ENCODE data around the gene ADAMTS16.

The ADAMTS16 gene

GRCh38 chr5:5183933-5184332, 43.8 kb downstream of the ADAMTS16 start:
- DNase-seq (ENCODE audit: low read depth) = no peak
- no peak overlapping the region for H3K4me3 ChIP-seq (ENCODE audit: low read length)
- TF ChIP-seq CTCF (conservative IDR thresholded peaks at IDR 0.05; ENCODE audit: low read length) = no peak

DNA sequence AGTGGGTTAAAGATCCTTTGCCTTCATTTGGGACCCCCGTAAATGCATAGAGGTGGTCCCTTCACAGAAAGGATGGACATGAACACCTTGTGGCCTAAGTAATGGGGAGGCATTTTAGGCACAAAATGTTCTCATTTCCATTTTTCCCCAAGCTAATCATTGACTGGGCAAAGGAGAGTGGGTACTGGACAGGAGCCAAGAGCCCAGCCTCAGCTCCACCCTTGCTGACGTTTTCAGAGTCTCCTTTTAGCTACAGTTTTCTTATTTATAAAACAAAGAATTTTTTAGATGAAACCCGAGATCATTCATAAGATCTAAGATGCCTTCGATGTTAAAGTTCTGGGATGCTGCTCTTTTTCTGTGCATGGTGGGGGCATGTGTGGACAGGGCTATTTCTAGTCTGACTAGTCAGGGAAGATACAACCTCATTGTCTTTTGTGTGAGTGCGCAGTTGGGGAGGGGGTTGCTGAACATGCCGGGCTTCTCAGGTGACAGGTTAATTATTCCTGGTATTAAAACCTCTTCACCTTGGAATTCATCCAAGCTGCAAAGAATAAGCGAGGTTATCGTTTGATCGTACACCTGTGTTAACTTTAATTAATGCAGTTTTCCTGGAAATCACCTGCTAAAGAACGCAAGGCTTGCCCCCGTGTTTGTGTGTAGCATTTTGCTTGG, 48.4 kb downstream of the ADAMTS16 start:
- H3K4me3 ChIP-seq (ENCODE audit: low read length) = no peak overlapping the region
- DNase-seq (ENCODE audit: low read depth) = no peak
- TF ChIP-seq CTCF (conservative IDR thresholded peaks at IDR 0.05; ENCODE audit: low read length) = no peak

DNA sequence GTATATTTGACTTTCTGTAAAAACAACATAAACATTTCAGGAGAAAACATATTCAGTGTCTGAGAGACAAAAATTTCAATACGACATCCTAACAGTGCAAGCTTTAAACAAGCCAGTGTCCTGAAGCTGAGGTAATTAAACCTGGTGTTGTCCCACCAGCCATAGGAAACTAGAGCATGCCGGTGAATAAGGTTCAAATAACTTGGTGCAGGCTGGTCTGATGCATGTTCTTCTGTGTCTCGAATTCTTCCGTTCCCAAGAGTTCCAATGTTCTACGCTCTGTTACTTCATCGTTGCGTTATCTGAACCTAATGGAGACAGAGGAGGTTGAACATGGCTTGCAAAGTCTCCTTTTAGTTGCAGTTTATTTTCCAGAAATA, 48.9 kb downstream of the ADAMTS16 start:
- no peak for TF ChIP-seq CTCF (conservative IDR thresholded peaks at IDR 0.05; ENCODE audit: low read length)

GRCh38 chr5:5191906-5192305, 51.8 kb downstream of the ADAMTS16 start:
- H3K4me3 ChIP-seq (ENCODE audit: low read length) = no peak overlapping the region
- no peak for DNase-seq (ENCODE audit: low read depth)
- no peak for TF ChIP-seq CTCF (conservative IDR thresholded peaks at IDR 0.05; ENCODE audit: low read length)

More for the DNA sequence above, 48.9 kb downstream of the ADAMTS16 start:
- DNase-seq (ENCODE audit: low read depth) = no peak
- no peak overlapping the region for H3K4me3 ChIP-seq (ENCODE audit: low read length)

- no peak for DNase-seq (ENCODE audit: low read depth)
- no peak overlapping the region for H3K4me3 ChIP-seq (ENCODE audit: low read length)
Observed at GRCh38 chr5:5192681-5193080, 52.6 kb downstream of the ADAMTS16 start.

DNA sequence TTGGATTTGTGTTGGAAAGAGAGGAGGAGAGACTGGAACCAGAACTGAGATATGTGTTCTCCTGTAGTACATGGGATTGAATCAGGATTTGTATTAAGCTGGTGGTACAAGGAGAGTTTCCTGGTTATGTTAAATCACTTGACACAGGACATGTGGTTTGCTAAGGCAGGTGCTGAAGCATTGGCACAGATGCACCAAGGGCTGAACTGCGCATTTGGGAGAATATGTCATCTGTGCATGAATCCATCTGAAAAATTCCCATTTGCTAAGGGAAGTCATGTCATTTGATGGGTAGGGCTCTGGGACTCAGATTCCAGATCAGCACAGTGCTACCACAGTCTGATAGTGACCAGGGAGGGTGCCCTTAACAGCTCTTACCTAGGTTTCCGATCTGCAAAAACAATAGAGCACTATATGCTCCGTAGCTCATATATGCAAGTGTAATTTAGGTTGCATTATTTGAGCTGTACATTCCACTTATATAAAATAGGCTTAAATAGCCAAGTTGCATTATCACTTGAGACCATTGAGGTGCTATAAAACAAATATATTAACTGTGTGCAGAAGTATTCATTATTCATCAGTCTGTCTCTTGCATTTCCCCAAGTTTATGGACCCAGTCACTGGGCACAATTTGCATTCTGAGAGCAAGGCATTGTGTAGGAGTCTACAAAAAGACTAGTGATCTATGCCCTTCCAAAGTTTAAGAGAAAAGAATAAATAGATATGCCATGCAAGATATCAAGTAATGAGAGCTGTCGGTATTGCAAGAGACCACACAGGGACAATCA, 55.2 kb downstream of the ADAMTS16 start:
- no peak overlapping the region for H3K4me3 ChIP-seq (ENCODE audit: low read length)
- no peak for DNase-seq (ENCODE audit: low read depth)

More at GRCh38 chr5:5192681-5193080, 52.6 kb downstream of the ADAMTS16 start:
- TF ChIP-seq CTCF (conservative IDR thresholded peaks at IDR 0.05; ENCODE audit: low read length) = no peak

More for the DNA sequence above, 55.2 kb downstream of the ADAMTS16 start:
- TF ChIP-seq CTCF (conservative IDR thresholded peaks at IDR 0.05; ENCODE audit: low read length) = no peak

Data from AG10803 (cell line).